Thoracic aorta (tissue), 2 donors: ENCODE measurements around the gene CDC42BPG. TPM values are rescaled to one million over a fixed set of nuclear protein-coding genes. Genes with fewer than 3 reads are reported as not detected.

Experiments used
- ATAC-seq: fragments of 150-250 bp; one replicate; pipeline ENCODE4 v1.8.0; 2017; ENCODE audit warnings: low read depth; ENCODE audit not compliant: insufficient number of reproducible peaks, low FRiP score
- DNase-seq: peaks from one replicate; pipeline ENCODE4 v3.0.0-alpha.2; 2020; ENCODE audit warnings: low spot score
- H3K27ac ChIP-seq, 2 donors: fragments of 200-600 bp; sonication (generic); 1 replicate in 1 of 2; 2 replicates in 1 of 2; pipeline ENCODE4 v1.5.1; 2016; ENCODE audit warnings: mild to moderate bottlenecking in 2 of 2, moderate library complexity in 2 of 2
- H3K27me3 ChIP-seq: fragments of 200-600 bp; sonication (generic); replicated peaks from 2 replicates; pipeline ENCODE4 v1.6.0; 2016; ENCODE audit warnings: mild to moderate bottlenecking; ENCODE audit not compliant: insufficient read depth
- H3K36me3 ChIP-seq: fragments of 200-600 bp; sonication (generic); one replicate; pipeline ENCODE4 v1.5.1; 2016
- H3K4me1 ChIP-seq, 2 donors: fragments of 200-600 bp; sonication (generic); 1 replicate in 1 of 2; 2 replicates in 1 of 2; pipeline versions ENCODE4 v1.5.1 to v1.6.0; 2016; ENCODE audit warnings: low read depth in 2 of 2, mild to moderate bottlenecking in 1 of 2; ENCODE audit not compliant: control insufficient read depth in 1 of 2
- H3K4me3 ChIP-seq: fragments of 200-600 bp; sonication (generic); 2 replicates; pipeline ENCODE4 v1.5.1; 2016; ENCODE audit warnings: mild to moderate bottlenecking
- H3K9me3 ChIP-seq: fragments of 200-600 bp; sonication (generic); 2 replicates; pipeline ENCODE4 v1.5.1; 2016
- total RNA-seq, 2 donors: library from RNA; depleted of rRNA; stranded (reverse); fragments of >200 nt; gene quantifications; one replicate each; pipeline versions ENCODE4 v1.1.0 to v1.2.3, GENCODE V29; 2016
- TF ChIP-seq, protein P1 (sequence below): fragments of 200-600 bp; sonication (generic); IDR thresholded peaks from one replicate; pipeline ENCODE4 v1.5.1; 2019; ENCODE audit warnings: antibody characterized with exemption

The CDC42BPG gene
- total RNA-seq, 2 donors from 2014 or later = 0.68 to 1.2 TPM

DNA sequence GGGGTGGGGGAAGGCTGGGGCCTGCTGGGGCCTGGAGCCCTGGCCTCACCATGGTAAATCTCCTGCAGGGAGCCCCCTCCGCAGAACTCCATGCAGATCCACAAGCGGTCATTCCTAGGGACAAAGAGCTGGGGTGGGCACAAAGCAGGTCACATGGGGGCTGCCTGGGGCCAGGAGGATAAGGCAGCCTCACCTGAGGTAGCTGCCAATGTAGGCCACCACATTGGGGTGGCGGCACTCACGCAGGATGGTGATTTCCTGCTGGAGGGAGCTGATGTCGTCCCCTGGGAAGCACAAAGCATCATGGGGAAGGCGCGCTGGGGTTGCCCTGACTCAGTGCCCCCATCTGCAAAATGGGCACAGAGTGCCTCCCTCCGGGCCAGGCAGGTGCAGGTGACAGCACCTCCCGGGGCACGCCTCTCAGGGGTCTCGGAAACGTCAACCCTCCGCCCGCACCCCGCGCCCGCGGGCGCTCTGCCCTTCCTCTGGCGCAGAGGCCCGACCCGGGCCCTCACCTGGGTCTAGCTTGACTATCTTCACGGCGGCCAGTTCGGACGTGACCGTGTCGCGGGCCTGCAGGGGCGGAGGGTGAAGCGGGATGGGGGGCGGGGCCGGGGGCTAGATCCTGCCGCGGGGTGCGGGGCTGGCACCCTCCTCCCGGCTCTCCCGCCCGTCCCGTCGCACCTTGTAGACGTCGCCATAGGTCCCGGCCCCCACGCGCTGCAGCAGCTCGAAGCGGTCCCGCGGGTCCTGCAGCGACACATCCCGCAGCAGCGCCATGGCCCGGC, 41.9 kb downstream of the CDC42BPG start:
- Histone ChIP-seq H3K9me3 (no peaks in the 10 kb centered on the region), H3K27me3 (no peaks in the 10 kb centered on the region), H3K27ac (peak overlapping the region; percentile 68 to 75), H3K4me1 (peaks cover 21 to 27% of the 10 kb centered on the region in 2 donors), H3K4me3 (peak overlapping the region; percentile 81), H3K36me3 (peaks cover 15% of the 10 kb centered on the region)
- DNase-seq (no peak), ATAC-seq (no peak)
- TF ChIP-seq, protein P1, sequence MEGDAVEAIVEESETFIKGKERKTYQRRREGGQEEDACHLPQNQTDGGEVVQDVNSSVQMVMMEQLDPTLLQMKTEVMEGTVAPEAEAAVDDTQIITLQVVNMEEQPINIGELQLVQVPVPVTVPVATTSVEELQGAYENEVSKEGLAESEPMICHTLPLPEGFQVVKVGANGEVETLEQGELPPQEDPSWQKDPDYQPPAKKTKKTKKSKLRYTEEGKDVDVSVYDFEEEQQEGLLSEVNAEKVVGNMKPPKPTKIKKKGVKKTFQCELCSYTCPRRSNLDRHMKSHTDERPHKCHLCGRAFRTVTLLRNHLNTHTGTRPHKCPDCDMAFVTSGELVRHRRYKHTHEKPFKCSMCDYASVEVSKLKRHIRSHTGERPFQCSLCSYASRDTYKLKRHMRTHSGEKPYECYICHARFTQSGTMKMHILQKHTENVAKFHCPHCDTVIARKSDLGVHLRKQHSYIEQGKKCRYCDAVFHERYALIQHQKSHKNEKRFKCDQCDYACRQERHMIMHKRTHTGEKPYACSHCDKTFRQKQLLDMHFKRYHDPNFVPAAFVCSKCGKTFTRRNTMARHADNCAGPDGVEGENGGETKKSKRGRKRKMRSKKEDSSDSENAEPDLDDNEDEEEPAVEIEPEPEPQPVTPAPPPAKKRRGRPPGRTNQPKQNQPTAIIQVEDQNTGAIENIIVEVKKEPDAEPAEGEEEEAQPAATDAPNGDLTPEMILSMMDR = no peak

DNA sequence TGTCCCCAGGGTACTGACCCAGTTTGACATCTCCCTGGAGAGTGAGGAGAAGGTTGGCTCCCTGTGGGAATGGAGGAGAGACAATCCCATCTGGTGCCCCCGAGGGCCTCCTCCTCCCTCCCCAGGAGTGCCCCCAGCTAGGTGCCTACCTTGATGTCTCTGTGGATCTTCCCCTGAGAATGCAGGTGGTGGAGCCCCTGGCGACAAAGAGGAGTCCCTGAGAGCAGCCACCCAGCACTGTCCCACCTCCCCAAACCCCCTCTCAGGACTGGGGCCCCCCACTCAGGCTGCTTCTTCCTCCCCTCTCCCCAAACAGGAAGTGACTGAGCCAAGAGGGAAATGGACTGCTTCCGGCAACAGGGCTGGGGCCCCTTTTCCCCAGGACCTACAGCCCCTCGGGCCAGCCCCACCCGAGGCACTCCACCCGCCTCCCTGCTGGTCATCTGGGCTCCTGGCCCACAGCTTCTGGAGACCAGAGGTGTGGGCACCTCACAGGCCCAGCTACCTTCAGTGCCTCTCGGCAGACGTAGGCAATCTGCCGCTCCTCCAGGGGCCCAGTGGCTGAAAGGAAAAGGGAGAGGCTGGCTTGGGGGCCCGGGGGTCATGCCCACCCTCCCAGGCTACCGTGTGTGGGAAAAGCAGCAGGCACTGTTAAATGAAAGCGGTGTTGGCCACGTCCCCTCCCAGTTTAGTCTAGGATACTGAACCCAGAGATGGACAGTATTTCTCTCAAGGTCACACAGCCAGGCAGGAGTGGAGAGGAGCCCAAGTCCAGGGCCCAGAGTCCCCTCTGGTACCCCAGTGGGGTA, 42.7 kb downstream of the CDC42BPG start:
- Histone ChIP-seq H3K9me3 (no peaks in the 10 kb centered on the region), H3K27ac (peak overlapping the region; percentile 68 to 75), H3K27me3 (no peaks in the 10 kb centered on the region), H3K36me3 (peaks cover 9% of the 10 kb centered on the region), H3K4me3 (peak overlapping the region; percentile 81), H3K4me1 (peaks cover 21 to 27% of the 10 kb centered on the region in 2 donors)
- no peak for DNase-seq
- TF ChIP-seq, protein P1 = no peak
- ATAC-seq = no peak

DNA sequence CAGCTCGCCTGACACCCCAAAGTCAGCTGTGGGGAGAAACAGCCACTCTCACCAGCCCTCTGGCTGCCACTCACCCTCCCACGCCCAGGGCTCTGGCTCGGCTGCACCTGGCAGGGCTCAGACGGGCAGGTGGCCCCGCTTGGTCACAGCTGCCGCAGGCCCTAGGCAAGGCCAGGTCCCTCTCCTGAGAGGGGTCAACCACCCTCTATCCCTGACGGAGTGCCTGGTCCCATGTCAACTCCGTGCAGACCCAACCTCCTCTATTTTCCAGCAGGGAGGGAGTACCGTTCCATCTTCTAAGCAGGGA, 43.3 kb downstream of the CDC42BPG start:
- Histone ChIP-seq H3K9me3 (no peaks in the 10 kb centered on the region), H3K36me3 (peaks cover 9% of the 10 kb centered on the region), H3K27ac (peak overlapping the region; percentile 68 to 75), H3K4me3 (no peak overlapping the region), H3K4me1 (peaks cover 21 to 27% of the 10 kb centered on the region in 2 donors), H3K27me3 (no peaks in the 10 kb centered on the region)
- ATAC-seq (no peak), DNase-seq (no peak)
- TF ChIP-seq, protein P1 = no peak

DNA sequence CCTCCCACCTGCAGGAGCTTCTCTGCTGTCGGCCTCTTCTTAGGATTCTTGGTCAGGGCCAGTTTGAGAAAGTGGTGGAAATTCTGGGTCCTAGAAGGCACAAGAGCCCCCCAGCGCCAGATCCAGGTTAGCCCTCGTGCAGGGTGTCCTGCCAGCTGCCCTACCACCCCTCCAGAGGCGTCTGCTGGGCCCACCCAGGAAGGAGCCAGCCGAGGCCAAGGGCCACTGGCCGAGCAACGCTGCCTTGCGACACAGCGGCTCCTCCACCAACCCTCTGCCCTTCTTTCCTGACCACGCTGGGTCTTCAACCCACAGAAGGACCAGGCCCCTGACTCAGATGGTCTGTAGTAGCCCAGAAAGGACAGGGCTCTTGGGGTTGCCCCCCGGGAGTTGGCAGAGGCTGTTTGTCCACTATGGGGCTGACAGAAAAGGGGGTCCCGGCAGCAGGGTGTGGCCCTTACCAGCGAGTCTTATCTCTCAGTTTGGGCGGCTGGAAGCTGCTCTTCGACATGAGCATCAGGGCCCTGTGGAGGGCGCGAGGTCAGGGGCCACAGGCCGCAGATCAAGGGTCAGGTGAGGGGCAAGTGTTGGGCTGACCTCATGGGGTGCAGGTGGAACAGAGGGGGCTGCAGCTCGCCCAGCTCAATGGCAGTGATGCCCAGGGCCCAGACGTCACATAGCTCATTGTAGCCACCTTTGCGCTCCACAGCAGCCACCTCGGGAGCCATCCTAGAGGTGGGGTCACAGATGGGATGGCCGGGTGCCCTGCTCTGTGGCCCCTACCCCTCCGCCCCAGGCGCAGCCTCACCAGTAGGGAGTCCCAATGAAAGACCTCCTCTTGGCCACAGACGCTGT, 43.9 kb downstream of the CDC42BPG start:
- Histone ChIP-seq H3K9me3 (no peaks in the 10 kb centered on the region), H3K36me3 (peaks cover 4% of the 10 kb centered on the region), H3K27ac (no peak overlapping the region), H3K27me3 (no peaks in the 10 kb centered on the region), H3K4me1 (peaks cover 21 to 27% of the 10 kb centered on the region in 2 donors), H3K4me3 (no peak overlapping the region)
- TF ChIP-seq, protein P1 = no peak
- ATAC-seq = no peak
- no peak for DNase-seq
